ENCODE measurements around the gene PLSCR4.

GRCh38 chr3:146181216-146181615, 69.7 kb downstream of the PLSCR4 start:
- TF ChIP-seq RCOR1 (IDR thresholded peaks at IDR 0.05; ENCODE audit: borderline replicate concordance in 1 of 2, low read depth in 2 of 2, low read length in 2 of 2) = no peak
- TF ChIP-seq NR2C1 (IDR thresholded peaks at IDR 0.05) = no peak
- TF ChIP-seq NR2C1 (tag; IDR thresholded peaks at IDR 0.05) = no peak
- TF ChIP-seq BHLHE40 (IDR thresholded peaks at IDR 0.05; ENCODE audit: low read length) = no peak
